H1 (cell line): ENCODE data around the gene ZNF536.

Experiments used
- CEBPB ChIP-seq: IDR thresholded peaks from 2 replicates; pipeline ENCODE4 v1.6.1; 2012; ENCODE audit warnings: low read depth, low read length
- CTCF ChIP-seq, 3 experiments: IDR thresholded peaks; 1 replicate in 2 of 3; 2 replicates in 1 of 3; pipeline versions ENCODE4 v1.5.1 to v1.6.1; 2011; ENCODE audit warnings: low read length in 3 of 3, mild to moderate bottlenecking in 3 of 3, inconsistent platforms in 2 of 3, low read depth in 1 of 3, moderate library complexity in 1 of 3; ENCODE audit not compliant: insufficient read depth in 1 of 3; ENCODE audit errors: control extremely low read depth in 1 of 3
- E2F6 ChIP-seq: IDR thresholded peaks from 2 replicates; pipeline ENCODE4 v1.6.1; 2012; ENCODE audit warnings: inconsistent platforms
- SP1 ChIP-seq: IDR thresholded peaks from 2 replicates; pipeline ENCODE4 v1.6.1; 2011; ENCODE audit warnings: low read depth, low read length

GRCh38 chr19:30336290-30336689 is 35.9 kb upstream of the ZNF536 start:
- TF ChIP-seq CEBPB (no peak), CTCF (IDR thresholded peaks at IDR 0.05; ENCODE audit: control extremely low read depth in 1 of 3, insufficient read depth in 1 of 3, low read depth in 1 of 3, low read length in 3 of 3) (no peak), SP1 (no peak), E2F6 (no peak)
